VCaP (cell line): ENCODE data around the gene ZCCHC14.

Source experiments
- H3K27ac ChIP-seq: fragments of 450-650 bp; 2 replicates; pipeline ENCODE4 v1.5.1; 2017
- CTCF ChIP-seq: fragments of 450-650 bp; conservative IDR thresholded peaks from 2 replicates; pipeline ENCODE4 v1.5.1; 2017; ENCODE audit warnings: mild to moderate bottlenecking, moderate library complexity

Gene ZCCHC14

GRCh38 chr16:87371261-87371866 is 121.5 kb downstream of the ZCCHC14 start:
- TF ChIP-seq CTCF: no peak
- no peak overlapping the region for H3K27ac ChIP-seq

- no peak for TF ChIP-seq CTCF
- no peak overlapping the region for H3K27ac ChIP-seq
Measured at GRCh38 chr16:87369796-87370719, 122.8 kb downstream of the ZCCHC14 start.

GRCh38 chr16:87369117-87369765 is 123.6 kb downstream of the ZCCHC14 start:
- H3K27ac ChIP-seq: no peak overlapping the region
- no peak for TF ChIP-seq CTCF

DNA sequence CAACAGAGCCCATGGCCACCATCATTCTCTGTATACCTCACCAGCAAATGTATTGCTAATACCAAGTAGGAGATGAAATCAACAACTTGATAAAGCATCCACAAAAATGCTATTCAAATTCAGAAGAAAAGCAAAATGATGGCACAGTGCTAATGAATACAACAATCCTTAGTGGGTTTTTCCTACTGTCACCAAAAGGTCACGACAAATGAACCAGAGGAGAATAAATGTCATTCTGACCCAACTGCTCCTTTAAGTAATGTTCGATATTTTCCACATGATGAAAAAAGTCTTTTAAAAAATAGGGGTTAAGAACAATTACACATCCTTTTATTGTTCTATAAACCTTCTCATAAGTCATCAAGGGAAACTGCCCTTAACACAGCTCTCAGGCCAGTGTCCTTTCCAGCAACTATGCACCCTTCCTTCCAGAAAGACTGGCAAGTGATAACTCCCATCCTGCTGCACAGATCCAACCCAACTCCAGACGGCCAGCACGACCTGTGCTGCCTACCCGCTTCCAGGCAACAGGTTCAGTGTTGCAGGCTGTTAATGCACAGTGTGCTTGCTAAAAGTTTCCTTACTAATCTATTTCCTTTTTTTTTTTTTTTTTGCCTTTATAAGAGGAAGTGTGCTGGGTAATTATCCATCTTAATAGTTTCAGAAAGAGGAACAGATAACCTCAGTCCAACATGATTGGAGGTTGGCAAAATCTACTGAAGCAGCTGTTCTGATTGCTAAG is 124.6 kb downstream of the ZCCHC14 start:
- TF ChIP-seq CTCF: no peak
- no peak overlapping the region for H3K27ac ChIP-seq

DNA sequence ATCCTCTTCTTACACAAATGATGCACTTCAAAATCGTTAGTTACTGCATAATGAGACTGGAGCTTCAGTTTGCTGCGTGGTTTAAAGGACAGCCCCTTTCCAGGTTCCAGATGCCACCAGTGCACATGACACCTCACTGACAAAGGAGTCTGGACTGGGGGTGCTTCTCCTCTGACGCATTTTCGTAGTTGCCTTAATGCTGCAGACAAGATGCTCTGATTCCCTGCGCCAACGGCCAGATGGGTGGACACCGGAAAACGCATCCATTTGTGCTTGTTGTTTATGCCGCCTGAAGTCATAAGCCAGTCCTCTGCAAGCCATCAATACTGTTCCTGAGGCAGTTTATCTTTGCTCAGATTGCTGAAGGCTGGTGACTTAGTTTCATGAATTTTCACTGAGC is 125.3 kb downstream of the ZCCHC14 start:
- H3K27ac ChIP-seq: no peak overlapping the region
- TF ChIP-seq CTCF: no peak

DNA sequence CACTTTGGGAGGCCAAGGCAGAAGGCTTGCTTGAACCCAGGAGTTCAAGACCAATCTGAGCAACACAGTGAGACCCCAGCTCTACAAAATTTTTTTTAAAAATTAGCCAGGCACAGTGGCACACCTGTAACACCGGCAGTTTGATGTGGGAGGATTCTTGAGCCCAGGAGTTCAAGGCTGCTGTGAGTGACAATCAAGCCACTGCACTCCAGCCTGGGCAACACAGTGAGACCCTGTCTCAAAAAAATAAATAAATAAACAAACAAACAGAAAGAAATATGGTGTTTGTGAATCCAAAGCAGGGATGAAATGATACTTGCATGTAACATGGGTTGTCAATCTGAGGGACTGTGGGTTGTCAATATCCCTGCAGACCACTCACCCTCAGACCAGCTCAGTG is 125.9 kb downstream of the ZCCHC14 start:
- H3K27ac ChIP-seq: no peak overlapping the region
- TF ChIP-seq CTCF: no peak

DNA sequence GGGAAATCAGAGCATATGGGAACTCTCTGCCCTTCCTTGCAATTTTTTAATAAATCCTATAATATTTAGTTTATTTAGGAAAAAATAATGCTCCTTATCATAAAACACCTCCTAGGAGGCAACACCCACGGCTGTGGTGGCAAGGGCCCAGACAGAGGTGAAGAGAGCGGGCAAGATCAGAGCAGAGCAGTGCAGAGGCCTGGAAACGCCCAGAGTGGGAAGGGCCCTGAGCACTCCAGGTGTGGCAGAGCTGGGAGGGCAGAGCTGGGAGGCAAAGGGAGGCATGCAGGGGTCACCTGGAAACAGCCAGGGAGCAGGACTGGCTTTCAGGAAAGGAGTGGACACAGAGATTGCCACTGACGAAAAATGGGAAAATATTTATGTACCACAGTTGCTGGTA is 126.5 kb downstream of the ZCCHC14 start:
- no peak for TF ChIP-seq CTCF

More for the DNA sequence above, 126.5 kb downstream of the ZCCHC14 start:
- H3K27ac ChIP-seq: no peak overlapping the region
